Measurements from ENCODE around the gene IGHMBP2.

DNA sequence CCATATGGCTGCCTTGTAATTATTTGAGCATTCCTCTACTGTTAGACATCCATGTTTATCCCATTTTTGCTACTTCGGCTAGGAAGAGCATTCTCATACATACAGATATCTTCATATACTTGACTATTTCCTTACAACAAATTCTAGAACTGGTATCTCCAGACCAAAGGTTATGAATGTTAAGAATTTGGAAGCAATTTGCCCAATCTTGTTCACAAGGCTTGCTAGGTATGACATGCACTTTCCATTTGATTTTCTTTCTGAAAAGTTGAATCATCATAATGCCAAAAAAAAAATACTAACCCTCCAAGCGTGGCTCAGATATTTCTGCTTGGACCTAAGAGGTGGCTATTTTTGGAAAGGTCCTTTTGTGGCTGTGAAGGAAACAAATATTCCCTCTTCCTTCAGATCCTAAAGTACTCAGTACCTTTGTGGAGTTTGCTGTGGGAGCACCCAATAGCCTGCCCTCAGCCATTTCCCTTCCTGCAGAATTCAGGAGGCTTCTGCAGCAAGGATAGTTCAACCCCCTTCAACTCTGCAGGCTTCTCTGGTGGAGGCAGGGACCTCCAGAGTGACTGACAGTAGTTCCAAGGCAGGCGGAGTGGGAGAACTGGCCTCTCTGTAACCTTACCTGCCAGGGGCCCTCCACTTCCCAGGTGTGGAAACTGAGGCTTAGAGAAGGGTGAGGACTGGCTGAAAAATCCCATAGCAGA is 40.0 kb upstream of the IGHMBP2 start:
- TF ChIP-seq CTCF (IDR thresholded peaks at IDR 0.05; ENCODE audit: low read depth, low read length, poor library complexity, severe bottlenecking) (no peak), EZH2phosphoT487 (IDR thresholded peaks at IDR 0.05; ENCODE audit: borderline replicate concordance, low read length) (no peak)
